VCaP (cell line): ENCODE data around the gene BIK.

Experiments
- H3K27ac ChIP-seq: fragments of 450-650 bp; 2 replicates; pipeline ENCODE4 v1.5.1; 2017
- CTCF ChIP-seq: fragments of 450-650 bp; conservative IDR thresholded peaks from 2 replicates; pipeline ENCODE4 v1.5.1; 2017; ENCODE audit warnings: mild to moderate bottlenecking, moderate library complexity

Gene BIK

DNA sequence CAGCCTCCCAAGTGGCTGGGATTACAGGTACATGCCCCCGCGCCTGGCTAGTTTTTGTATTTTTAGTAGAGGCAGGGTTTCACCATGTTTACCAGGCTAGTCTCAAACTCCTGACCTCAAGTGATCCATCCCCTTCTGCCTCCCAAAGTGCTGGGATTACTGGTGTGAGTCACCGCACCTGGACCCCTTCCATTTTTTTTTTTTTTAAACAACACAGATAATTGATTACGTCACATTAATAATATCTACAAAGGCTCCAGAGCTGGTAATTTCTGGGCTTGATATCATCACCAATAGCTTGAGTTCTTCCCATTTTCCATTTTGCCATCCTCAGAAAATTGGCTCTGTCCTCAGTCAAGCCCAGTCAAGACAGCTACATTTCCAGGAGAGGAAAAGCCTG lies 28.6 kb upstream of the BIK start:
- no peak overlapping the region for H3K27ac ChIP-seq
- no peak for TF ChIP-seq CTCF

- no peak for TF ChIP-seq CTCF
- no peak overlapping the region for H3K27ac ChIP-seq
Observed at GRCh38 chr22:43085658-43086606, 24.6 kb upstream of the BIK start.

DNA sequence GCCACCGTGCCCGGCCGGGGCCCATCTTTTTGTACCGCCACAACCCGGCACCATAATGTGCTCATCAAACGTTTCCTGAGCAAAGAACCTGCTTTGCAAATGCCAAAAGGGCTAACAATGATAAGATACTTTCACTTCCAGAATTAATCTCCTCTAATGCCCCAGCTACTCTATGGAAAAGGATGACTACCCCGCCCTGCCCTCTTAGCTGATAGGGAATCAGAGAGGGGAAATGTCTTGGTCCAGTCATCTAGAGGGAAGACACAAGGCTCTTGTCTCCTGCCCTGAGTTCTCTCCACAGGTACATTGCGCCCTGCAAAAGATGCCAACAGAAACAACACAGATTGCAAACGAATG lies 21.9 kb upstream of the BIK start:
- no peak for TF ChIP-seq CTCF
- peak overlapping the region; percentile 80 for H3K27ac ChIP-seq

- H3K27ac ChIP-seq = peak within 1 kb of the TSS; percentile 80
- TF ChIP-seq CTCF = no peak
Observed at GRCh38 chr22:43088984-43089717, 21.4 kb upstream of the BIK start, which contains the start of gene TTLL1. Gene TTLL1, minus strand, starts transcription at chr22:43089391. Its CDS starts 13,805 bp downstream, at chr22:43075586.

- peak; percentile 74 for TF ChIP-seq CTCF
- H3K27ac ChIP-seq = peak overlapping the region; percentile 80
Observed at GRCh38 chr22:43090130-43090789, 20.3 kb upstream of the BIK start.

GRCh38 chr22:43092085-43092484 lies 18.5 kb upstream of the BIK start:
- H3K27ac ChIP-seq = no peak overlapping the region
- TF ChIP-seq CTCF = no peak

DNA sequence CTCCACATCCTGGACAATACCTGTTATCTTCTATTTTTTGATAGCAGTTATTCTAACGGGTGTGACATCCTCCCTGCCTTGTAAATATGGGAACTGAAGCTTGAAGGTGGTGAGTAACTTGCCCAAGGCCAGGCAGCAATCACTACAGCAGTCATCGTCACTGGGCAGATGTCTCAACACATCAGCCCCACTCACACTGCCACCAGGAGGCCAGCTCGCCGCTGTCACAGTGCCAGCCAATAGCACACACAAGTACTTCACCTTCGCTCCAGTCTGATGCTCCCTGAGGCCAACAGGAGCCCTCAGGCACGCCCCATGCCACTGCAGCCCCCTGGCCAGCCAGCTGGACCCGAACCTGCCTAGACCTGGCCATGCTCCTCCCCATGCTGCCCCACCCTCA lies 16.5 kb upstream of the BIK start:
- H3K27ac ChIP-seq = no peak overlapping the region

More for the DNA sequence above, 16.5 kb upstream of the BIK start:
- no peak; the same call in none of the 2 replicates for TF ChIP-seq CTCF
